HG03060 (cell line): ENCODE measurements around the gene TSPO2.

Experiments
- ATAC-seq: cut with Tn5 transposase; IDR thresholded peaks from one replicate; pipeline ENCODE4 v1.9.1; 2021; ENCODE audit warnings: low read depth, moderate number of reproducible peaks; ENCODE audit not compliant: unreplicated experiment

TSPO2 gene

GRCh38 chr6:41073203-41073967 is 31.1 kb downstream of the TSPO2 start:
- ATAC-seq, result no peak

DNA sequence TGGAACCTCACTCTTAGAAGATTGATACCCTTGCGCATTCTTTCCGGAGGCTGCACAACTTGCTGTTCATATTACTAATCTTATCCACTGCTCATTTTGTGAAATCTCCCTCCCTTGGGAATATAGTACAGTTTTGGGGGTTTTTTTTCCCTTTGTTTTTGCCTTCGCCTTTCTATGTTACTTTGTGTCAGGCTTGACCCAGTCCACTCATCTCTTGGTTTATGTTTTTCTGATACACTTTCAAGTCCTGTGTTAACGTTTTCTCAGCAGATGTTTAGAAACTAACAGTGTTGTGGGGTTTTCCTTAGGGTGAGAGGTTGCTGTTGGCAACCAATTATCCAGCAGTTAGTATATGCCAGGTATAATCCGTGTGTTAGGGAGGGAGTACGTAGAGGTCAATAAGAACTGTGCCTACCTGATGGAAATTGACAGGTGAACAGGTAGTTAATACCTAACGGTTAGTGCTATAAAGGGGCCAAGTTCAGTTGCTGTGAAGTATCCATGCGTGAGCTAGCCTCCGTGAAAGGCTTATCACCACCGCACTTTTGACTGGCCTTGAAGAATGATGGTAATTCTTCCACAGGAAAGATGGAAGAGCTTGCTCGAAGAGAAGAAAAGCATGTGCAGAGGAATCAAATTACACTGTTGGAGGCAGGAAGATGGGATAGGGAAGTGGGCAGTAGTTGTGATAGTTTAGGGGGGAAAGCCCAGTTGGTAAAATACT is 31.9 kb downstream of the TSPO2 start:
- ATAC-seq, result no peak

DNA sequence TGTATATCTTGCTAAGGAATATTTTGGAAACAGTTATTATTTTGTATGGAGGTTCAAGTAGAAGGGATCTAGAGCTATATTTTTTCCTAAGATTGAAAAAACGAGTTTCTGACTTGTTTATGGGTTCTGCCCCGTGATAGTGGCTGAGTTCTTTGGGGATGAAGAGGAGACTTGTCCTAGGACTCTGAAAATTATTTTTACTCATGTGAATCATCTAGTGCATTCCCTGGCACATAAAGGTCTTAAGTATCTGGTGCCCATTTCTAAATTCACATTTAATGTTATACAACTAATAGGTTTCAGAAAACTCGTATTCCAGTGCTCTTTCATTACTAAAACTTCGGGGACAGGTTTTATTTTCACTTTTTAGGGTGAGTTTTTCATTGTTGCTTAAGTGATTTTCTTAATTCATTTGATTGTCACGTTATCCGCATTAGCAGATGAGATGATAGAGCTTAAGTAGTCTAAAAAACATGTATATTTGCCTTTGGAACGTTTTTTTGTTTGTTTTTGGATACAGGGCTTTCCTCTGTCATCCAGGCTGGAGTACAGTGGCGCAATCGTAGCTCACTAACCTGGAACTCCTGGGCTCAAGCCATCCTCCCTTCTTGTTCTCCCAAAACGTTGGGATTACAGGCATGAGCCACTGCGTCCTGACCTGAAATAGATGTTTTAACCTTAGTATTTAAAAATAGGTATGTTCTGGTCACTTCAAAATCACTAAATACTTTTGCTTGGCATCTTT is 32.6 kb downstream of the TSPO2 start:
- no peak for ATAC-seq

- ATAC-seq, result no peak
These were observed 33.7 kb downstream of the TSPO2 start for GRCh38 chr6:41075651-41076626.

GRCh38 chr6:41077536-41077935 is 35.3 kb downstream of the TSPO2 start:
- no peak for ATAC-seq

DNA sequence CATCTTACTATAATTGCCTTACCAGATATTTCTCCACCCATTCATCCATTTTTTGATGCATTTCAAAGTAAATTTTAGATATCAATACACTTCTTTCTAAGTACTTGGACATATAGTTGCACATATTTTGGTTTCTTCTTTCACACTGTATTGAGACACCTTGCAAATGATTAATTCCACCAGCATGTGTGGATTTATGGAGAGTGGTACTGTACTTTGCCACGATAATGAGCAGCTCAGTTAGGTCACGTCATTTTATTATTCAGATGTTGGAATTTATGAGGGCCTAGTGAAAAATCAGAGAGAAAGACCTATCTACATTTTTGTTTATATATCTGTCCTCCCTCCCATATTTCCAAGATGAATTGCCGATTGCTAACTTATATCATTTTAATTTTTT is 35.8 kb downstream of the TSPO2 start:
- ATAC-seq, result no peak

GRCh38 chr6:41079080-41079479 is 36.8 kb downstream of the TSPO2 start:
- ATAC-seq, result no peak

- ATAC-seq, result no peak
These were observed 38.4 kb downstream of the TSPO2 start for GRCh38 chr6:41080621-41081020.

DNA sequence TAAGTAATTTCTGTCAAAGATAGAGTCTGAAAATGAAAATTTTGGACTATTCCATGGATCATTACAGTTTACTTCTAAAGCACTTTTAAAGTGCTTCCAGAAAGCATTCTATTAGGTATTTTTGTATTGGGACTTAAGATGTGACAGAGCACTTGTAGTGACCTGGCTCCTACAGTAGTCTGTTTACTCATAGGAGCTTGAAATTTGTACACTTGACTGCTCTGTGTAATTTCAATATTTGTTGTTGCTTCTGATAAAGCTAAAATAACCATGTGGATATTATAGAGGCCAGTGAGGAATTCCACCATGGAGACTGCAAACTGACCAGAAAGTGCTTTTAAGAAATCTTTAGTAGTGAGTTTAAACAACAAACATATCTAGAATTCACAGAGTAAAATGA is 40.8 kb downstream of the TSPO2 start:
- ATAC-seq, result no peak

- ATAC-seq, result no peak
These were observed 42.9 kb downstream of the TSPO2 start for GRCh38 chr6:41085182-41085581.

DNA sequence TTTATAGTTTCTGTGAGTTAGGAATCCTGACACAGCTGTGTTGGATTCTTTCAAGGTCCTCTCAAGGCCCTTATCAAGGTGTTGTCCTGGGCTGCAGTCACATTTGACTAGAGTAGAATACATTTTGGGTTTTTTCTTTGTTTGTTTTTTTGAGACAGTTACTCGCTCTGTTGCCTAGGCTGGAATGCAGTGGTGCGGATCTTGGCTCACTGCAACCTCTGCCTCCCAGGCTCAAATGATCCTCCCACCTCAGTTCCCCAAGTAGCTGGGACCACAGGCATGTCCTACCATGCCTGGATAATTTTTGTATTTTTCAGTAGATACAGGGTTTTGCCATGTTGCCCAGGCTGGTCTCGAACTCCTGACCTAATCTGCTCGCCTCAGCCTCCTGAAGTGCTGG is 46.2 kb downstream of the TSPO2 start:
- ATAC-seq, result no peak

DNA sequence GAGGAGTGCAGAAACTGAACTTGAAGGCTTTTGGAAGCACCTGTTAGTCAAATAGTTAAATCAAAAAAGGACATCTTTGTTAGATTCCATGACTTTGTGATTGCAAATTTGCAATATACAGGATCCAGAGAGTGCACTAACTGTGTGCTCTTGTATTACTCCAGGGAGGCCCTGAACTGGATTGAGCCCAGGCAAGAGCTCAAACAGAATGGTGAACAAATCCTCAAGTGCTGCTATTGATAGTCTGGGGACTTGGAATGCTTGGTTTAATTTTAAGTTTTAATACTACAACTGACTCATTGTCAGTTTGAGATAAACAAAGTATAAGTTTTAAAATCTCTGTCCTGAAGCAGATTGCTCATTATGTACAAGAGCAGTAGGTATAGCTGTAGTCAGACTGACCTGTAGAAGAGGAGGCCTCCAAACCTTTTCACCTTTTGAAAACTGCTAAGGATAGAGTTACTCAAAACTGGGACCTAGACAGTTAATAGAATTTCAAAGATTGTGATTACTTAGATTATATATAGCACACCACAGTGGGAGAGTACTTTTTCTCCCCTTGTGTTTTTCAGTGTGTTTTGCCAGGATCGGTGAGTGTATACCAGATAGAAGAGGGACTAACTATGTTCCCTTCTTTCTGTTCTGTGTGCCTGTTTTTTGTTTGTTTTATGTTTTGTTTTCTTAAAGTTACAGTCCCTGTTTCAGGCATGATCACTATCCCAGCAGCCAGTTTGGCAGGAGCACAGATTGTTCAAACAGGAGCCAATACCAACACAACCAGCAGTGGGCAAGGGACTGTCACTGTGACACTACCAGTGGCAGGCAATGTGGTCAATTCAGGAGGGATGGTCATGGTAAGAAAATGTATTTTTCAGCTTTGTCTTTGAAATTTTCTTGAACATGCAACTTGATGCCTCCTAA is 48.8 kb downstream of the TSPO2 start:
- no peak for ATAC-seq

GRCh38 chr6:41092421-41093140 is 50.3 kb downstream of the TSPO2 start:
- no peak for ATAC-seq

DNA sequence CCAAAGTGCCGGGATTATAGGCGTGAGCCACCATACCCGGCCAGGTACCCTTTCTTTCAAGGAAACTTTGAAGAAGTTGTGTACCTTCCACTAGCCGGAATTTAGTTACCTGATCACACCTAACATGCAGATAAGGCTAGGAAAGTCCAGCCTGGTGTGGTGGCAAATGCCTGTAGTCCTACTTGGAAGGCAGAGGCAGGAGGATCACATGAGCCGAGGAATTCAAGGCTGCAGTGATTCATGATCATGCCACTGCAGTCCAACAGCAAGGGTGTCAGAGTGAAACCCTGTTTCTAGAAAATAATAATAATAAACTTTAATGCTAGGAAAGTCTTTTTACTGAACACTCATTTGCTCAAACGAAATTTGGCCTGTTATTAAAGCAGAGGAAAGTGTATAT is 51.5 kb downstream of the TSPO2 start:
- no peak for ATAC-seq
